Subcutaneous adipose tissue (tissue), 4 donors: ENCODE measurements around the gene SEC61A1. TPM values are rescaled to one million over a fixed set of nuclear protein-coding genes. Genes with fewer than 3 reads are reported as not detected.

ENCODE experiments used
- CTCF ChIP-seq: fragments of 450-650 bp; IDR thresholded peaks from one replicate; pipeline ENCODE4 v1.5.1; 2016; ENCODE audit warnings: low read depth, mild to moderate bottlenecking, control low read depth, antibody characterized with exemption, moderate library complexity
- total RNA-seq, 4 donors: library from RNA; depleted of rRNA; stranded (reverse); fragments of >200 nt; gene quantifications; one replicate each; pipeline ENCODE4 v1.1.0, GENCODE V29; 2016

Gene SEC61A1
- total RNA-seq, 4 donors from 2014 or later = 82.6 to 117 (median 95.2) TPM

- no peak for TF ChIP-seq CTCF
Observed at GRCh38 chr3:128100161-128100560, 47.9 kb downstream of the SEC61A1 start.

- TF ChIP-seq CTCF = no peak
Observed at GRCh38 chr3:128100638-128101037, 48.4 kb downstream of the SEC61A1 start.

GRCh38 chr3:128103136-128103676 is 51.0 kb downstream of the SEC61A1 start:
- no peak for TF ChIP-seq CTCF

GRCh38 chr3:128107834-128108233 is 55.6 kb downstream of the SEC61A1 start:
- TF ChIP-seq CTCF = no peak

- TF ChIP-seq CTCF = no peak
Observed at GRCh38 chr3:128111147-128111546, 58.9 kb downstream of the SEC61A1 start.

GRCh38 chr3:128112357-128112968 is 60.2 kb downstream of the SEC61A1 start:
- TF ChIP-seq CTCF = no peak

GRCh38 chr3:128113817-128114794 is 61.9 kb downstream of the SEC61A1 start:
- no peak for TF ChIP-seq CTCF
